Mucosa of gallbladder (tissue), 1 donor: ENCODE measurements around the gene TMEM117. TPM values are rescaled to one million over a fixed set of nuclear protein-coding genes. Genes with fewer than 3 reads are reported as not detected.
"Not testable (repeated sequence)": the region's sequence is repeated elsewhere in the genome, so short reads cannot be mapped to it uniquely, and the experiment has no call there.

ENCODE experiments used
- DNase-seq: peaks from one replicate; pipeline ENCODE4 v3.0.0-alpha.2; 2020; ENCODE audit warnings: low spot score
- total RNA-seq: library from RNA; stranded (reverse); gene quantifications from one replicate; pipeline ENCODE4 v1.2.1, GENCODE V29; 2021
- donor health status: DM: no; HTN: no; CAD: no.

The TMEM117 gene
- total RNA-seq, 1 donor from 2014 or later: 12.0 TPM

- DNase-seq: no peak
These were observed 262.9 kb downstream of the TMEM117 start for GRCh38 chr12:44098786-44099185.

GRCh38 chr12:44099486-44099885 lies 263.6 kb downstream of the TMEM117 start:
- DNase-seq: no peak

GRCh38 chr12:44100264-44100663 lies 264.4 kb downstream of the TMEM117 start:
- DNase-seq: no peak

- DNase-seq: no peak
These were observed 265.6 kb downstream of the TMEM117 start for GRCh38 chr12:44101475-44101874.

- DNase-seq: no peak
These were observed 279.0 kb downstream of the TMEM117 start for GRCh38 chr12:44114906-44115305.

GRCh38 chr12:44117337-44117736 lies 281.5 kb downstream of the TMEM117 start:
- DNase-seq: no peak

- DNase-seq: no peak
These were observed 283.1 kb downstream of the TMEM117 start for GRCh38 chr12:44118946-44119345.

GRCh38 chr12:44126806-44127205 lies 290.9 kb downstream of the TMEM117 start:
- DNase-seq: no peak

- no peak for DNase-seq
These were observed 292.3 kb downstream of the TMEM117 start for GRCh38 chr12:44127966-44128710.

GRCh38 chr12:44143175-44143574 lies 307.3 kb downstream of the TMEM117 start:
- no peak for DNase-seq

GRCh38 chr12:44148936-44149335 lies 313.1 kb downstream of the TMEM117 start:
- no peak for DNase-seq

GRCh38 chr12:44154128-44154527 lies 318.2 kb downstream of the TMEM117 start:
- no peak for DNase-seq

- no peak for DNase-seq
These were observed 319.5 kb downstream of the TMEM117 start for GRCh38 chr12:44155358-44155757.

GRCh38 chr12:44157359-44157758 lies 321.5 kb downstream of the TMEM117 start:
- no peak for DNase-seq

- DNase-seq: no peak
These were observed 322.9 kb downstream of the TMEM117 start for GRCh38 chr12:44158746-44159145.

- no peak for DNase-seq
These were observed 323.3 kb downstream of the TMEM117 start for GRCh38 chr12:44159216-44159615.

GRCh38 chr12:44159862-44160261 lies 324.0 kb downstream of the TMEM117 start:
- no peak for DNase-seq

- no peak for DNase-seq
These were observed 327.1 kb downstream of the TMEM117 start for GRCh38 chr12:44162961-44163360.

GRCh38 chr12:44174053-44174452 lies 338.2 kb downstream of the TMEM117 start:
- DNase-seq: no peak

- no peak for DNase-seq
These were observed 348.8 kb downstream of the TMEM117 start for GRCh38 chr12:44184499-44185206.

- no peak for DNase-seq
These were observed 357.4 kb downstream of the TMEM117 start for GRCh38 chr12:44193281-44193680.

- not testable (repeated sequence) for DNase-seq
These were observed 359.8 kb downstream of the TMEM117 start for GRCh38 chr12:44195719-44196118.

GRCh38 chr12:44206045-44206444 lies 370.2 kb downstream of the TMEM117 start:
- no peak for DNase-seq
